Glomerular endothelial cell (primary cell): ENCODE data around the gene EPHA4. TPM values are rescaled to one million over a fixed set of nuclear protein-coding genes. Genes with fewer than 3 reads are reported as not detected.

Experiments used
- DNase-seq: peaks from one replicate; pipeline ENCODE4 v3.0.0-alpha.2; 2011; ENCODE audit warnings: low read depth, low spot score; ENCODE audit errors: extremely low read depth
- total RNA-seq: library from RNA; depleted of rRNA; stranded (reverse); fragments of >200 nt; gene quantifications from 2 replicates; pipeline ENCODE4 v1.2.3, GENCODE V29; 2015

EPHA4 gene
- total RNA-seq, 1 donor from 2014 or later, result 22.2 TPM

- no peak for DNase-seq
These were observed 821 bp upstream of the EPHA4 start for GRCh38 chr2:221572821-221573429.

- DNase-seq, result no peak
These were observed 419 bp downstream of the EPHA4 start for GRCh38 chr2:221571551-221572218.

GRCh38 chr2:221571025-221571550, 1.0 kb downstream of the EPHA4 start:
- no peak for DNase-seq

- no peak for DNase-seq
These were observed 1.7 kb downstream of the EPHA4 start for GRCh38 chr2:221570321-221570935.

DNA sequence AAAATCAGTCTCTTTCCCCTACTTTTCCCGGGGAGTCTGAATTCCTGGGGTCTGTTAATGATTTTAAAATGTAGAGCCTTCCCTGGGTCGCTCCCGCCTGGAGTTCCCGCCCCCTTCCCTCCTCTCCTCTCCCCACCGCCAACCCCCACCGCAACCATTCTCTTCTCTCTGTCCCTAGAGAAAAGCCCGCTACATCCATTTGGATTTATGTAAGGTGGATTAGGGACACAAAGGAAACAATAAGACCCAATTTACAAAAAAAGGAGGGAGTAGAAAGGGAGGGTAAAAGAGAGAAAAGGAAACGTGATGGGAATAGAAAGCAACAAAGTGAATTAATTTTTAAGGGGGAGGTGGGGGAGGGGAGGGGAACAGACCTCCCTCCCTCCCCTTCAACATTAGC, 2.2 kb downstream of the EPHA4 start:
- no peak for DNase-seq

DNA sequence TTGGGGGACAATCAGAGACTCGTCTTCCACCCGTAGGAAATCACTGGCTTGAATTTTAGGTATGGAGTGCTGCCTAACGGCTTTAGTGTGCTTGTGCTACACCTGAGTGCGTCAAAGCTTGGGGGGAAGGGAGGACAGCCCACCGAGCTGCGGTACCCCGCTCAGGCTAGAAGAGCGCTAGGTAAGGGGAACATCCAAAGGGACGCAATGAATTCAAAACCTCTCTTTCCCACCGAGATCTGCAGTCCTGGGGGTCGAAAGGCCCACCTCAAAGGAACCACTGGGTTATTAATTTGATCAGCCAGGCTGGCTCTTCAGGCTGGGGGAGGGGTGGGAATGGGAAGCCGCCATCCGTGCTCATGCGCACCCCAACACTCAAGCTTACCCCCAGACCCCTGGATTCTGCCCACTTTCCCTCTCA, 2.7 kb downstream of the EPHA4 start:
- no peak for DNase-seq

DNA sequence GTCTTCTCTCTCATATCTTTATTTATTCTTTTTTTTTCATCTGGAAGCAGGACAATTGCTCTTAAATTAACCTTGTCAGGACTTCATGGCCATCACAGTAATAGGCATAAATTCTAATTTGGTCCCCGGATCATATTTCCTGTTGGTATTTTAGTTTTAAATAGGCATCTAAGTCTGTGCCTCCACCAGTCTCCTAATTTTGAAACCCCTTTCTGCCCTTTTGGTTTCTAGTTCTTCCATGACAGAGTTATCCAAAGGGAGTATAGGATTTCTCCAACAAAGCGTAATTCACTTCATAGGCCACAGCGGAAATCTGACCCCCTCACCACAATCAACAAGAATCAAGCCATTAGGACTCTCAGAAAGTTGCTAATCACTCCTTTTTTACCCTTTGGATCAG, 3.8 kb downstream of the EPHA4 start:
- DNase-seq, result no peak

DNA sequence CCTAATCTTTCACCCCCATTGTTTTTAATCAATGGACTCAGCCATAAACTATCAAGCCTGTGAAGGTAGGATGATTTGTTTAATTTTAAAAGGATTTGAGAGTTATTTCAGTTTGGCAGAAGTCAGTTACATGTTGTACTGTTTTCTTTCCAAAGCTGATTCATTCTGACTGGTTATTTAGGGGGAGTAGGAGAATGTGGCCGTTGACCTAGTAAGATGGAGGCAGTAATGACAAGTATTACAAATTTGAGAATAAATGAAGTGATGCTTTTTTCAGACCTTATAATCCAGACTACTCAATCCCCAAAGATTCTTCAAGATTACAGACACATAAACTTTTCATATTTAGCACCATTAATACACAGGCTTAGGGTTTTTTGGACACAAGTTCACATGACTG, 4.3 kb downstream of the EPHA4 start:
- no peak for DNase-seq

- no peak for DNase-seq
These were observed 4.8 kb downstream of the EPHA4 start for GRCh38 chr2:221567231-221567760.

- no peak for DNase-seq
These were observed 8.7 kb downstream of the EPHA4 start for GRCh38 chr2:221563270-221563985.

DNA sequence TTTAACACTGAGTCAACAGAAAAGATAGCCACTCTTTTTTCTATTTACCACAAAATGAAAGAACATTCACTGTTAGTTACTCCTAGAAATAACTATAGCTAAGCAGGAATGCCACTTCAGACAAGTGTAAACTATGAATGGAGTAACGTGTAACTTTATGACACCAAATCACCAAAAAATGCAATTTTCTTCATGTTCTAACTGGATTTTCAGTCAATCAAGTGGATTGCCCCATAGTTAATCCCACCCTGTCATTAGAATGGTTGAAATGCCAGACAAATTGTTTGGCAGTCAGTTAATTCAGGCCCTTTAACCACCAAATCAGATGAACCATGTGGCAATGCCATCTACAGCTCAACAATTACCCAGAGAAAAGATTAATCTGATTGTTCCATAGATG, 9.9 kb downstream of the EPHA4 start:
- no peak for DNase-seq

DNA sequence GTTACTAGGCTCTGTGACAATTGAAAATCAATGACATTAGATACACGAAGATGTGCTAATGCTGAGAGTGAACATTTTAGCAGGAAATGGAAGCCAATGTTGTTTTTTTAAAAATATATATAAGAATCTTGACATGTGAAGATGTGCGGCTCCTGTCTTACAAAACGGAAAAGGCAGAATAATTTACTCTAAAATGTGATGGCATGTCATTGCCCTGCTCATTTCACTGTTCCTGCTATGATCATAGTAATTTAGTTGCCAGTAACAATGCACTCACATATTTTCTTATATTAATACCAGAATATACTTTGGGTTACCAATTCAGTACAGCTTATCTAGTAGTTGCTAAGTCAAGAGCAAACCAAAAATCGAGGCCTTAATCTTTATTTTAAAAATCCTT, 10.3 kb downstream of the EPHA4 start:
- no peak for DNase-seq

- no peak for DNase-seq
These were observed 12.1 kb downstream of the EPHA4 start for GRCh38 chr2:221559991-221560390.

- no peak for DNase-seq
These were observed 14.0 kb downstream of the EPHA4 start for GRCh38 chr2:221558107-221558506.

DNA sequence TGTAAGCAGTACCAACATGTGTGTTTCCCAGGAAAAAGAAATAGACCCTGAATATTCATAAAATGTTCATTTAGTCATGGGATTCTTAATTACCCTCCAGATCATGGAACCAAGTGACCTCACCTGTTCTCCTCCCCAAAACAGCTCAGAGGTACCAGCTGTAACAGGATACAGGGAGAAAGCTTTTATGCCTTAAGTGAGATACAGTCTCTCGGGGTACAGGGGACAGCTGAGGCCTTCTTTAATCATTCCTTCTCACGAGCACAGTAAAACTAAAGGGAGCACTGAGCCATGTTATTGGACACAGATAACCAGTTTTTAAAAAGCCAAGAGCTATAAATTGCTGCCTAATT, 16.6 kb downstream of the EPHA4 start:
- DNase-seq, result no peak

DNA sequence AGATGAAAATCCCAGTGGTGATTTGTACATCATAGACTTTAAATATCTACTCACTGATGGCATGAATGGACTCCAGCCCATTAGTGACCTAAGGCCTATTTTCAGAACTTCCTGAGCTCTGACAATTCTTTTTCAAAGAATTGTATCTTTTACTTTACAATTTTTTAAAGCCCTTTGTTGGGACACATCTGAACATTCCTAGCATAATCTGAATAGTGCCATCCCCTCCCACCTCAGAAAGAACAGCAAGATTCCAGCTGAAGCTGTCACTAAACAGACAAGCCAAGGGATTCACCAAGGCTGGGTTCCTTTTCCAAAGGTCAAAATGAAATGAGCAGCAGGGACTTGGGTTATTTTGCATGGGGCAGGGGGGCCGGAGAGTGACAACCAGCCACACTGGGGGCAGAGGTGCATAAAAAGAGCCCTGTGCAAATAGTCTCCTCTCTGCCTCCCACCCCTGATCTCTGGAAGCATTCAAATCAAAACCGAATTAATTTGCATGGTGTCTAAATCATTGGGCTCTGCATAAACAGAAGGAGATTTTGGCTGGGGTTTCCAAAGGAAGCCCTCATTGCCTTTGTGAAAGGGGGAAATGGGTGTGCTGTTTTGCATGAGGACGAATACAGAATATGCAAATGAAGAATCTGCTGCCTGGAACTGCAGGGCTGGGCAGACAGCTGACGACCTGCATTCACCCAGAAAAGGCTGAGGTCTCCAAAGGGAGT, 17.2 kb downstream of the EPHA4 start:
- no peak for DNase-seq

- no peak for DNase-seq
These were observed 18.8 kb downstream of the EPHA4 start for GRCh38 chr2:221553333-221553732.

GRCh38 chr2:221552291-221552690, 19.8 kb downstream of the EPHA4 start:
- no peak for DNase-seq

GRCh38 chr2:221551864-221552263, 20.2 kb downstream of the EPHA4 start:
- no peak for DNase-seq

DNA sequence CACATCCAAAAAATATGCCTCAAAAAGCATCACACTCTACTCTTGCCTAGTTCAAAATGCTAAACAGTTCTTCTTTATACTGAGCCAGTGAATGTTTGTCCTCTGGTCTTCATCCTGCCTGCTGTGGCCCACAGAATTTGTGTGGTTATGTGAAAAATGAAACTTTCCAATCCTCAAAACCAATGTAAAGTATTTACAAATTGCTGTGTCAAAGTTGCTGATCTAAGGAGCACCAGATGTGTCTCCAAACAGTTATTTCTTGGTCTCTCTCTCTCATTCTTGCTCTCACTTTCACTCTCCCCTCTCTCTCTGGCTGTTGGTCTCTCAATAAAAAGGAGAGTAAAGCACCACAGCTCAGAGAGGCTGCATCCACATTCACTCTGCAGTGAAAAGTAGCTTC, 23.0 kb downstream of the EPHA4 start:
- no peak for DNase-seq
